K562 (cell line): Measurements from ENCODE around the gene NFIL3. TPM values are rescaled to one million over a fixed set of nuclear protein-coding genes. Genes with fewer than 3 reads are reported as not detected.

Source experiments
- ARID2 ChIP-seq: fragments of 450-650 bp; IDR thresholded peaks from 2 replicates; pipeline ENCODE4 v1.6.1; 2017; ENCODE audit warnings: antibody characterized with exemption, mild to moderate bottlenecking
- ATF7 ChIP-seq: fragments of 450-650 bp; IDR thresholded peaks from 2 replicates; pipeline ENCODE4 v1.7.1; 2014; ENCODE audit warnings: mild to moderate bottlenecking, moderate library complexity
- CEBPG ChIP-seq, 3 experiments: fragments of 200-800 bp in 1 of 3; sonication (Bioruptor generic) in 1 of 3; sonication (generic) in 1 of 3; formaldehyde crosslinking in 1 of 3; IDR thresholded peaks in 2 of 3; conservative IDR thresholded peaks in 1 of 3; 2 replicates each; pipeline versions ENCODE4 v1.6.1 to v1.8.0; 2016 to 2022; ENCODE audit warnings: missing compliant biosample characterization in 2 of 3, missing genetic modification characterization in 2 of 3, mild to moderate bottlenecking in 1 of 3, missing genetic modification reagents in 1 of 3
- CREM ChIP-seq: IDR thresholded peaks from 2 replicates; pipeline ENCODE4 v1.6.1; 2014; ENCODE audit warnings: antibody characterized with exemption, low read depth
- HDAC2 ChIP-seq: fragments of 450-650 bp; IDR thresholded peaks from 2 replicates; pipeline ENCODE4 v1.6.1; 2016; ENCODE audit warnings: mild to moderate bottlenecking
- HEY1 ChIP-seq: fragments of 250-450 bp; sonication (Bioruptor Pico); IDR thresholded peaks from 2 replicates; pipeline ENCODE4 v1.5.0; 2020; ENCODE audit warnings: mild to moderate bottlenecking, moderate library complexity, borderline replicate concordance
- RFX7 ChIP-seq: fragments of 250-450 bp; sonication (Bioruptor Pico); IDR thresholded peaks from 2 replicates; pipeline ENCODE4 v1.5.1; 2021; ENCODE audit warnings: mild to moderate bottlenecking
- ZBTB1 ChIP-seq: sonication (generic); formaldehyde crosslinking; IDR thresholded peaks from 2 replicates; pipeline ENCODE4 v1.8.1; 2023; ENCODE audit warnings: missing genetic modification reagents, low read depth, mild to moderate bottlenecking, borderline replicate concordance
- polyA plus RNA-seq, 8 experiments: library from polyadenylated mRNA; depleted of rRNA in 4 of 8; stranded (reverse) in 5 of 8; unstranded in 3 of 8; fragments of >200 nt; fragmentation: Nextera tagmentation in 2 of 8; fragmentation: Illumina TruSeq in 1 of 8; extraction: Ambion mirVana in 2 of 8; extraction: Trizol in 1 of 8; gene quantifications; 2 replicates each; pipeline versions ENCODE4 v1.2.1 to v1.2.3, GENCODE V29; 2011 to 2014; ENCODE audit warnings: inconsistent platforms in 1 of 8, missing spikeins in 1 of 8
- total RNA-seq, 7 experiments: library from RNA; depleted of rRNA in 6 of 7; stranded (reverse); fragments of >200 nt in 6 of 7; fragmentation: Illumina TruSeq in 2 of 7; extraction: Trizol in 2 of 7; gene quantifications; 2 replicates each; pipeline versions ENCODE4 v1.2.1 to v1.2.3, GENCODE V29; 2011 to 2021; ENCODE audit warnings: low replicate concordance in 1 of 7
- TF ChIP-seq, protein P1 (sequence below): fragments of 450-650 bp; IDR thresholded peaks from 2 replicates; pipeline ENCODE4 v1.6.1; 2016; ENCODE audit warnings: missing biosample characterization, missing genetic modification characterization

Gene NFIL3
- total and polyA plus RNA-seq, 9 of the 15 experiments (the other 6 are each of a cell fraction or from before 2014, with no cell fraction given): 3.2 to 16.1 (median 9.3) TPM

GRCh38 chr9:91422758-91423711 is 597 bp downstream of the NFIL3 start (continued):
- TF ChIP-seq, protein P1, sequence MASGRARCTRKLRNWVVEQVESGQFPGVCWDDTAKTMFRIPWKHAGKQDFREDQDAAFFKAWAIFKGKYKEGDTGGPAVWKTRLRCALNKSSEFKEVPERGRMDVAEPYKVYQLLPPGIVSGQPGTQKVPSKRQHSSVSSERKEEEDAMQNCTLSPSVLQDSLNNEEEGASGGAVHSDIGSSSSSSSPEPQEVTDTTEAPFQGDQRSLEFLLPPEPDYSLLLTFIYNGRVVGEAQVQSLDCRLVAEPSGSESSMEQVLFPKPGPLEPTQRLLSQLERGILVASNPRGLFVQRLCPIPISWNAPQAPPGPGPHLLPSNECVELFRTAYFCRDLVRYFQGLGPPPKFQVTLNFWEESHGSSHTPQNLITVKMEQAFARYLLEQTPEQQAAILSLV: peak; percentile 34; the same call in 1 of the 2 replicates
- TF ChIP-seq ARID2 (no peak), ATF7 (peak; percentile 29; the same call in 1 of the 2 replicates), RFX7 (CRISPR knock-in tag) (no peak), CEBPG (CRISPR knock-in tag; IDR thresholded peaks at IDR 0.05) (peak; percentile 76), CEBPG (tag; conservative IDR thresholded peaks at IDR 0.05 in 1 of 2, IDR thresholded peaks at IDR 0.05 in 1 of 2) (peak; percentile 87 to 95), ZBTB1 (CRISPR knock-in tag) (peak; percentile 55; the same call in 1 of the 2 replicates), HDAC2 (0 out of 2 replicates have a peak, but pooled peaks have one; percentile 54), HEY1 (CRISPR knock-in tag) (no peak), CREM (peak; percentile 31; the same call in 1 of the 2 replicates)
